Activated naive CD4-positive, alpha-beta T cell treated with anti-CD3 and anti-CD28 coated beads, Interleukin-2, amount 50 U/mL, for 72 hours (primary cell): ENCODE measurements around the gene CAP1. TPM values are rescaled to one million over a fixed set of nuclear protein-coding genes. Genes with fewer than 3 reads are reported as not detected.
"Not testable (repeated sequence)": the region's sequence is repeated elsewhere in the genome, so short reads cannot be mapped to it uniquely, and the experiment has no call there.

Source experiments
- ATAC-seq, 2 donors: fragments of 150-1000 bp; cut with Tn5 transposase; 2 replicates each; pipeline ENCODE4 v1.10.0; 2021; ENCODE audit warnings: mild to moderate bottlenecking in 2 of 2, moderate library complexity in 2 of 2
- DNase-seq, 2 donors: peaks; one replicate each; pipeline ENCODE4 v3.0.0; 2021 to 2022; ENCODE audit warnings: low spot score in 2 of 2
- H3K27ac Mint-ChIP-seq, 2 donors: one replicate each; pipeline ENCODE4 v1.8.0; 2022; ENCODE audit warnings: mild to moderate bottlenecking in 2 of 2, mixed read lengths in 2 of 2
- H3K36me3 Mint-ChIP-seq, 2 donors: one replicate each; pipeline ENCODE4 v1.8.0; 2022; ENCODE audit warnings: mixed read lengths in 2 of 2
- H3K9me3 Mint-ChIP-seq, 2 donors: one replicate each; pipeline ENCODE4 v1.8.0; 2022; ENCODE audit warnings: mixed read lengths in 2 of 2
- total RNA-seq, 2 donors: library from RNA; stranded (reverse); gene quantifications; one replicate each; pipeline ENCODE4 v1.2.3, GENCODE V29; 2022

The CAP1 gene
- 100 to 1,000 TPM; 578 to 634 TPM for total RNA-seq

- Mint-ChIP-seq H3K9me3 (no peaks in the 10 kb centered on the region), H3K36me3 (peaks cover 35 to 67% of the 10 kb centered on the region in 2 donors), H3K27ac (peak within 1 kb of the TSS; percentile 98)
- DNase-seq (peak; percentile 100), ATAC-seq (peak; percentile 88 to 93)
Observed at GRCh38 chr1:40040511-40041465, at the start of gene CAP1. Gene CAP1 (plus strand): TSS chr1:40040729. CDS start chr1:40059347, 18,618 bp downstream.

GRCh38 chr1:39992234-39992633 is 48.3 kb upstream of the CAP1 start:
- Mint-ChIP-seq H3K36me3 (no peaks in the 10 kb centered on the region), H3K27ac (no peak overlapping the region), H3K9me3 (no peaks in the 10 kb centered on the region)
- DNase-seq (no peak), ATAC-seq (no peak)

- H3K9me3 Mint-ChIP-seq, result no peaks in the 10 kb centered on the region
- ATAC-seq (no peak), DNase-seq (no peak)
- H3K27ac Mint-ChIP-seq, result no peak overlapping the region
- no peaks in the 10 kb centered on the region for H3K36me3 Mint-ChIP-seq
Observed at GRCh38 chr1:39992888-39993287, 47.6 kb upstream of the CAP1 start.

- H3K36me3 Mint-ChIP-seq, result no peaks in the 10 kb centered on the region
- no peak for DNase-seq
Observed at GRCh38 chr1:39995973-39996393, 44.5 kb upstream of the CAP1 start.

GRCh38 chr1:39996396-39997004 is 44.0 kb upstream of the CAP1 start:
- Mint-ChIP-seq H3K9me3 (no peaks in the 10 kb centered on the region), H3K27ac (no peak overlapping the region), H3K36me3 (no peaks in the 10 kb centered on the region)
- DNase-seq (no peak), ATAC-seq (no peak)

More at GRCh38 chr1:39995973-39996393, 44.5 kb upstream of the CAP1 start:
- ATAC-seq, result peak in 1 of 2 donors; percentile 43
- Mint-ChIP-seq H3K9me3 (no peaks in the 10 kb centered on the region), H3K27ac (no peak overlapping the region)

GRCh38 chr1:40001456-40001855 is 39.1 kb upstream of the CAP1 start:
- ATAC-seq (no peak), DNase-seq (no peak)
- Mint-ChIP-seq H3K9me3 (no peaks in the 10 kb centered on the region), H3K27ac (no peak overlapping the region), H3K36me3 (no peaks in the 10 kb centered on the region)

- Mint-ChIP-seq H3K9me3 (no peaks in the 10 kb centered on the region), H3K36me3 (no peaks in the 10 kb centered on the region), H3K27ac (no peak overlapping the region)
- ATAC-seq (no peak), DNase-seq (no peak)
Observed at GRCh38 chr1:40003156-40004093, 37.1 kb upstream of the CAP1 start.

GRCh38 chr1:40004857-40005256 is 35.7 kb upstream of the CAP1 start:
- Mint-ChIP-seq H3K9me3 (no peaks in the 10 kb centered on the region), H3K36me3 (no peaks in the 10 kb centered on the region), H3K27ac (no peak overlapping the region)
- DNase-seq, result no peak
- no peak for ATAC-seq

GRCh38 chr1:40007481-40008034 is 33.0 kb upstream of the CAP1 start:
- not testable (repeated sequence) for H3K27ac Mint-ChIP-seq, H3K9me3 Mint-ChIP-seq, H3K36me3 Mint-ChIP-seq, ATAC-seq, DNase-seq

GRCh38 chr1:40011198-40011597 is 29.3 kb upstream of the CAP1 start:
- no peak for ATAC-seq

GRCh38 chr1:40014253-40014706 is 26.2 kb upstream of the CAP1 start:
- H3K9me3 Mint-ChIP-seq, result peaks cover 0 to 5% of the 10 kb centered on the region in 2 donors
- no peak for DNase-seq
- ATAC-seq, result peak; percentile 48 to 59
- no peaks in the 10 kb centered on the region for H3K36me3 Mint-ChIP-seq
- H3K27ac Mint-ChIP-seq, result no peak overlapping the region

More at GRCh38 chr1:40011198-40011597, 29.3 kb upstream of the CAP1 start:
- DNase-seq, result no peak
- no peak overlapping the region for H3K27ac Mint-ChIP-seq
- H3K9me3 Mint-ChIP-seq, result peaks cover 0 to 5% of the 10 kb centered on the region in 2 donors
- no peaks in the 10 kb centered on the region for H3K36me3 Mint-ChIP-seq

GRCh38 chr1:40014812-40015594 is 25.5 kb upstream of the CAP1 start:
- Mint-ChIP-seq H3K9me3 (peaks cover 0 to 5% of the 10 kb centered on the region in 2 donors), H3K27ac (no peak overlapping the region), H3K36me3 (no peaks in the 10 kb centered on the region)
- DNase-seq (no peak), ATAC-seq (peak; percentile 97 to 98)

- Mint-ChIP-seq H3K36me3 (peaks cover 0 to 4% of the 10 kb centered on the region in 2 donors), H3K9me3 (no peaks in the 10 kb centered on the region), H3K27ac (no peak overlapping the region)
- ATAC-seq, result no peak
- no peak for DNase-seq
Observed at GRCh38 chr1:40017951-40018575, 22.5 kb upstream of the CAP1 start.

GRCh38 chr1:40020447-40021085 is 20.0 kb upstream of the CAP1 start:
- DNase-seq (no peak), ATAC-seq (no peak)
- no peak overlapping the region for H3K27ac Mint-ChIP-seq
- no peaks in the 10 kb centered on the region for H3K9me3 Mint-ChIP-seq
- H3K36me3 Mint-ChIP-seq, result peaks cover 0 to 6% of the 10 kb centered on the region in 2 donors
